MM.1S (cell line): ENCODE results near the gene PWWP2B.

Experiments
- EZH2 ChIP-seq: fragments of 300-600 bp; sonication (generic); optimal IDR thresholded peaks from 2 replicates; pipeline ENCODE3; 2017; ENCODE audit warnings: low read depth, mild to moderate bottlenecking, antibody characterized with exemption, low read length, mixed read lengths
- TF ChIP-seq, protein P1 (sequence below): fragments of 300-600 bp; sonication (generic); IDR thresholded peaks from 2 replicates; pipeline ENCODE4 v1.5.1; 2016; ENCODE audit warnings: antibody characterized with exemption, low read length, mixed read lengths

DNA sequence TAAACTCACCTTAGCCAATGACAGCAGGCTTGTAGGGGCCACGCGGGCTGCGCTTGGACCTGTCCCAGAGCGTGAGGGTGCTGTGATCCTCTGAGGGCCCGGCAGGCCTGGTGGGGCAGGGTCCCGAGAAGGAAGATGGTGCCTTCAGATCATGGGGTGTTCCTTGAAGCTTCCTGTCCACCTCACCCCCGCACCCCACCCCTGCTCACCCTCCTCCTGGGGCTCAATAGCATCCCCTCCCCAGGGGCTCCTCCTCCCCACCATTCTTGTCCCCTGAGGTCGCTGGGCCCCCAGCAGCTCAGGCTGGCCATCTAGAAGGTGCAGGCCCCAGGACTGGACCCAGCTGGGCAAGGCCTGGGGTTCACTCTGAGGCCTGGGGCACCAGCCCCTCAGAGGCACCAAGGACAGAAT is 33.9 kb downstream of the PWWP2B start:
- TF ChIP-seq, protein P1, sequence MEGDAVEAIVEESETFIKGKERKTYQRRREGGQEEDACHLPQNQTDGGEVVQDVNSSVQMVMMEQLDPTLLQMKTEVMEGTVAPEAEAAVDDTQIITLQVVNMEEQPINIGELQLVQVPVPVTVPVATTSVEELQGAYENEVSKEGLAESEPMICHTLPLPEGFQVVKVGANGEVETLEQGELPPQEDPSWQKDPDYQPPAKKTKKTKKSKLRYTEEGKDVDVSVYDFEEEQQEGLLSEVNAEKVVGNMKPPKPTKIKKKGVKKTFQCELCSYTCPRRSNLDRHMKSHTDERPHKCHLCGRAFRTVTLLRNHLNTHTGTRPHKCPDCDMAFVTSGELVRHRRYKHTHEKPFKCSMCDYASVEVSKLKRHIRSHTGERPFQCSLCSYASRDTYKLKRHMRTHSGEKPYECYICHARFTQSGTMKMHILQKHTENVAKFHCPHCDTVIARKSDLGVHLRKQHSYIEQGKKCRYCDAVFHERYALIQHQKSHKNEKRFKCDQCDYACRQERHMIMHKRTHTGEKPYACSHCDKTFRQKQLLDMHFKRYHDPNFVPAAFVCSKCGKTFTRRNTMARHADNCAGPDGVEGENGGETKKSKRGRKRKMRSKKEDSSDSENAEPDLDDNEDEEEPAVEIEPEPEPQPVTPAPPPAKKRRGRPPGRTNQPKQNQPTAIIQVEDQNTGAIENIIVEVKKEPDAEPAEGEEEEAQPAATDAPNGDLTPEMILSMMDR, result no peak
- TF ChIP-seq EZH2, result no peak
